Left renal pelvis (tissue), 4 donors: ENCODE results near the gene AGK. TPM values are rescaled to one million over a fixed set of nuclear protein-coding genes. Genes with fewer than 3 reads are reported as not detected.

Source experiments
- DNase-seq, 4 donors: peaks; one replicate each; pipeline ENCODE4 v3.0.0-alpha.2; 2013; ENCODE audit warnings: low read depth in 4 of 4, low spot score in 3 of 4
- polyA plus RNA-seq, 4 donors: library from polyadenylated mRNA; unstranded; fragments of 120-200 nt; gene quantifications; one replicate each; pipeline ENCODE4 v1.2.1, GENCODE V29; 2013; ENCODE audit not compliant: insufficient read length in 4 of 4

The AGK gene
- polyA plus RNA-seq, 4 donors = 30.9 to 42.0 (median 36.6) TPM

DNA sequence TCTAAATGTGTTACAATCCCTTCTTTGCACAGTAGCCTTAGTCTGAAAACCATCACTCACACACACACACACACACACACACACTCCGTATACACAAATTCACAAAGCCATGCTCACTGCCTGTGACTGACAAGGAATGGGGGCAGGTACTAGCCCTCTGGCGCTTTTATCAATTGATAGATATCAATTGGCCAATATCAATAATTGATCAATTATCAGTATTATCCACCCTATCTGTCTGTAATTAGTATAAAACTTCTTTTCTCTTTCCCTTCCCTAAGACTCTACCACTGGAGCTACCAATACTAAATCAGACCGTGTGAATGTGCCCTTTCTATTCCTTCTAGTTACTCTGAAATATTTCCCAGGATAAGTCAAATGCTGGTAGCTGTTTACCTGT lies 148.7 kb downstream of the AGK start:
- no peak for DNase-seq

GRCh38 chr7:141700296-141700847 lies 149.2 kb downstream of the AGK start:
- DNase-seq = no peak

DNA sequence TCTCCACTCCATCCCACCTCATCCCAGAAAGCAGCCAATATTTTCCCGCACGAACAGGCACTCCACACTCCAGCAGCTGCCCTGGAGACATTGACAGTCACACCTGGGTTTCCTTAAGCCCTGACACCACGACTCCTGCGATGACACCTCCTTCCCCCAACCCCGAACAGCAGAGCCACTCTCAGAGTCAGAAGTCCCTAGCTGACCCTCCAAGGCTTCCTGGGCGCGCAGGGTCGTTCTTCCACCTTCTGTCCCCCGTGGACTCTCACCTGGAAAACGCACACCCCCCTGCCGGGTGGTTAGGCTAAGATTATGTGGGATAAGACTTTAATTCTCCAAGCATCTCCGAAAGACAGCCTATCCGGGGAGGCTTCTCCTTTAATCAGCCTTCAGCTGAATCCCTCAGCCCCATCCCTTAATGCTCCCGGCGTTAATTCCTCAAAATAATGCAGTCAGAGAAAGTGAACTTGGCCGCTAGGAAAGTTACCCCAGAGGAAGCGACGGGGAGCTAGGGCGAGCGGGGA lies 149.7 kb downstream of the AGK start:
- DNase-seq = no peak

- DNase-seq = peak in 1 of 4 donors; percentile 26
Measured at GRCh38 chr7:141701489-141702046, 150.4 kb downstream of the AGK start.

DNA sequence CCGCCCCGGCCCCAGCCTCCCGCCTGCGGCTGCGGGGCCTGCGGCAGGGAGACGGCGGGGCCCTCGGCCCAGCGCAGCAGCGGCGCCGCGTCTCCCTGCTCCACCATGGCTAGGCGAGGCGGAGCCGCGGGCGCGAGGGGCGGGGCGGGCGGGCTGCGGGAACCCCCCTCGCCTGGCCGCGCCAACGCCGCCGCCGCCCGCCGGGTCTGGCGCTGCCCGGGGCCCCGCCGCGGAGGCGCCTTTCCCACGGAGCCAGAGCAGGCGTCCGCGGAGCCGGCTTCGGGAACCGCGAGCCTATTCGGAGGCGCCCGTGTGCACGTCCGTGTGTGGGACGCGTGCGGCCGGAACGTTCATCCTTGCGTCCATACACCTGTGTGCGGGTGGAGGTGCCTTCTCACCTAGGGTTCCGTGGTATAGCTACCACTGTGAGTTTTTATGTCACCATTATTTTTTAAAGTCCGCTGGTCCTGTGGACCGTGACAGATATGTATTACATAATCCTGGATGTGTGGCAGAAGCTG lies 150.9 kb downstream of the AGK start, which contains the start of gene DENND11:
TSS of gene DENND11 (minus strand) at position 120 of the 521 bp plus-strand sequence. CDS start at position 107, 13 bp downstream.
- DNase-seq = peak in 1 of 4 donors; percentile 19

- DNase-seq = no peak
Measured at GRCh38 chr7:141702892-141703291, 151.7 kb downstream of the AGK start.

DNA sequence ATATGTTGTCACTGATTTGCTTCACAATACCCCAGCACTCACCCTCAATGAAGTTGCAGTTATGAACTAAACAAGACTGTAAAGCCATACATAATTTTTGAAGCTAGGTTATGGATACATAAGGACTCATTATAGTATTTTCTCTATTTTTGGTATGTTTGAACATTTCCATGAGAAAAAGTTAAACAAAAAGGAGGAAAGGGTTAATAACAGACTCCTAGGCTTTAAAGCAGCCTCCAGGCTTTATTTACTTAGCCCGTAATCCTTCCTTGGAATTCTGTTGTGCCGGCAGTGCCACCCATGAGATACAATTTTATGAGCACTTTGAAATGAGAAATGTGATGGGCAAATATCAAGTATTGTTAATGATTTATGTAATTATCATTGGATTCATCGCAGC lies 152.9 kb downstream of the AGK start:
- DNase-seq = no peak

DNA sequence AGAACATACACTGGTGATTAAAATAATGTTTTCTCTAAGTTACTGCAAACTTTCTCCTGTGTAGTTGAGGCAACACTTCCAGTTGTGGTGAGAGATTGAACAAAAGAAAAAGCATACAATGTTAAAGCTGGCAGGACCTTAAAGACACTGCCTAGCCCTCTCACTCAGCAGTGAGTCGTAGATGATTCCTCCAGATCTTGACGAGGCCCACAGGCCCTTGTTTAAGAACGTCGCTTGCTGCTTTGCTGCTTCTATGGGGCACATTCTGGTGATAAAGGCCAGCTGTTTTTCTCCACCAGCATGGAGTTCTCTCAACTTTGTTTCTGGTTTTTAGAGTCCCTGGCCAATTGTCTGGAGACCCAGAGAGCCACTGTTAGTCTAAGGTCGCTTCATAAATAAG lies 153.5 kb downstream of the AGK start:
- no peak for DNase-seq

Other genes with a start within 250 kb of the AGK start
- 10 to 100 TPM; 11.4 to 30.4 (median 28.1) TPM for gene DENND11, start 150.8 kb downstream of the AGK start, polyA plus RNA-seq
- gene WEE2, start 156.9 kb downstream of the AGK start, polyA plus RNA-seq = under 1 TPM; 0.19 to 0.60 (median 0.32) TPM
- 100 to 1,000 TPM; 114 to 159 (median 130) TPM for gene SSBP1, start 186.9 kb downstream of the AGK start, polyA plus RNA-seq
- gene TAS2R3, start 212.7 kb downstream of the AGK start, polyA plus RNA-seq = 1 to 10 TPM in 1 of 4 donors, under 1 TPM in 3; 0.40 to 1.1 (median 0.85) TPM
- 1 to 10 TPM; 1.2 to 5.7 (median 1.6) TPM for gene TAS2R4, start 225.3 kb downstream of the AGK start, polyA plus RNA-seq
- 1 to 10 TPM; 1.7 to 9.3 (median 3.5) TPM for gene TAS2R5, start 238.8 kb downstream of the AGK start, polyA plus RNA-seq